MM.1S (cell line): ENCODE measurements around the gene KLHL42.

Source experiments
- DNase-seq: peaks from one replicate; pipeline ENCODE4 v3.0.0-alpha.2; 2015
- H2AFZ ChIP-seq: fragments of 300-600 bp; sonication (generic); 2 replicates; pipeline ENCODE4 v1.6.0; 2016; ENCODE audit warnings: antibody characterized with exemption, low read length
- H3F3A ChIP-seq: fragments of 300-600 bp; sonication (generic); 2 replicates; pipeline ENCODE4 v1.6.1; 2016; ENCODE audit warnings: mild to moderate bottlenecking, antibody characterized with exemption, low read length, moderate library complexity, mixed read lengths; ENCODE audit not compliant: insufficient read depth
- H3K27ac ChIP-seq: fragments of 300-600 bp; sonication (generic); 2 replicates; pipeline ENCODE4 v1.5.1; 2016; ENCODE audit warnings: mild to moderate bottlenecking, low read length
- H3K27me3 ChIP-seq: fragments of 300-600 bp; sonication (generic); replicated peaks from 2 replicates; pipeline ENCODE4 v1.6.0; 2016; ENCODE audit warnings: low read length; ENCODE audit not compliant: insufficient read depth
- H3K36me3 ChIP-seq: fragments of 300-600 bp; sonication (generic); replicated peaks from 2 replicates; pipeline ENCODE4 v1.6.1; 2016; ENCODE audit warnings: mild to moderate bottlenecking, low read length, mixed read lengths; ENCODE audit not compliant: insufficient read depth
- H3K4me1 ChIP-seq: fragments of 300-600 bp; sonication (generic); 2 replicates; pipeline ENCODE4 v1.6.1; 2016; ENCODE audit warnings: low read length, mixed read lengths
- H3K4me2 ChIP-seq: fragments of 300-600 bp; sonication (generic); 2 replicates; pipeline ENCODE4 v1.6.0; 2016; ENCODE audit warnings: low read depth, low read length
- H3K4me3 ChIP-seq: fragments of 300-600 bp; sonication (generic); 2 replicates; pipeline ENCODE4 v1.5.1; 2016; ENCODE audit warnings: low read length, mixed read lengths
- H3K79me2 ChIP-seq: fragments of 300-600 bp; sonication (generic); 2 replicates; pipeline ENCODE4 v1.6.1; 2016; ENCODE audit warnings: mixed run types, low read length, mixed read lengths
- H3K9ac ChIP-seq: fragments of 300-600 bp; sonication (generic); 2 replicates; pipeline ENCODE4 v1.6.1; 2016; ENCODE audit warnings: low read length, mixed read lengths
- H3K9me2 ChIP-seq: fragments of 300-600 bp; sonication (generic); replicated peaks from 2 replicates; pipeline ENCODE4 v1.6.1; 2016; ENCODE audit warnings: mild to moderate bottlenecking, low read length, mixed read lengths; ENCODE audit not compliant: insufficient read depth
- H3K9me3 ChIP-seq: fragments of 300-600 bp; sonication (generic); replicated peaks from 2 replicates; pipeline ENCODE4 v1.6.1; 2016; ENCODE audit warnings: mild to moderate bottlenecking, low read length, mixed read lengths; ENCODE audit not compliant: insufficient read depth
- H4K20me1 ChIP-seq: fragments of 300-600 bp; sonication (generic); 2 replicates; pipeline ENCODE4 v1.6.1; 2016; ENCODE audit warnings: mild to moderate bottlenecking, low read length, moderate library complexity, mixed read lengths; ENCODE audit not compliant: insufficient read depth
- CTCF ChIP-seq: fragments of 300-600 bp; sonication (generic); IDR thresholded peaks from 2 replicates; pipeline ENCODE4 v1.5.1; 2016; ENCODE audit warnings: antibody characterized with exemption, low read length, mixed read lengths
- EZH2 ChIP-seq: fragments of 300-600 bp; sonication (generic); optimal IDR thresholded peaks from 2 replicates; pipeline ENCODE3; 2017; ENCODE audit warnings: low read depth, mild to moderate bottlenecking, antibody characterized with exemption, low read length, mixed read lengths
- EZH2phosphoT487 ChIP-seq: fragments of 300-600 bp; sonication (generic); IDR thresholded peaks from 2 replicates; pipeline ENCODE4 v1.6.1; 2018; ENCODE audit warnings: antibody characterized with exemption, low read length

KLHL42 gene

GRCh38 chr12:27808841-27809240, 28.8 kb downstream of the KLHL42 start:
- Histone ChIP-seq H3K79me2 (no peaks in the 10 kb centered on the region), H3F3A (no peaks in the 10 kb centered on the region), H2AFZ (no peak overlapping the region), H3K9me3 (no peaks in the 10 kb centered on the region), H3K9ac (no peak overlapping the region), H3K36me3 (no peaks in the 10 kb centered on the region), H3K4me3 (no peak overlapping the region), H3K4me2 (no peak overlapping the region), H3K9me2 (no peaks in the 10 kb centered on the region), H4K20me1 (no peaks in the 10 kb centered on the region), H3K4me1 (no peaks in the 10 kb centered on the region), H3K27ac (no peak overlapping the region), H3K27me3 (no peaks in the 10 kb centered on the region)
- TF ChIP-seq CTCF (no peak), EZH2phosphoT487 (no peak), EZH2 (no peak)
- DNase-seq, result no peak

- no peak for TF ChIP-seq EZH2phosphoT487
- TF ChIP-seq CTCF, result no peak
- TF ChIP-seq EZH2, result no peak
- Histone ChIP-seq H3K9me3 (no peaks in the 10 kb centered on the region), H2AFZ (no peak overlapping the region), H3F3A (no peaks in the 10 kb centered on the region), H3K4me2 (no peak overlapping the region), H3K4me1 (no peaks in the 10 kb centered on the region), H3K79me2 (no peaks in the 10 kb centered on the region), H3K27ac (no peak overlapping the region), H3K9me2 (no peaks in the 10 kb centered on the region), H4K20me1 (no peaks in the 10 kb centered on the region), H3K4me3 (no peak overlapping the region), H3K9ac (no peak overlapping the region), H3K27me3 (no peaks in the 10 kb centered on the region), H3K36me3 (no peaks in the 10 kb centered on the region)
- DNase-seq, result no peak
These were observed 30.7 kb downstream of the KLHL42 start for GRCh38 chr12:27810756-27811155.

GRCh38 chr12:27812502-27812901, 32.5 kb downstream of the KLHL42 start:
- Histone ChIP-seq H3K79me2 (no peaks in the 10 kb centered on the region), H3K4me1 (no peaks in the 10 kb centered on the region), H4K20me1 (no peaks in the 10 kb centered on the region), H3K27ac (no peak overlapping the region), H2AFZ (no peak overlapping the region), H3K9me3 (no peaks in the 10 kb centered on the region), H3F3A (no peaks in the 10 kb centered on the region), H3K36me3 (no peaks in the 10 kb centered on the region), H3K4me2 (no peak overlapping the region), H3K27me3 (no peaks in the 10 kb centered on the region), H3K9me2 (no peaks in the 10 kb centered on the region), H3K4me3 (no peak overlapping the region), H3K9ac (no peak overlapping the region)
- no peak for DNase-seq
- TF ChIP-seq EZH2 (no peak), EZH2phosphoT487 (no peak), CTCF (no peak)

GRCh38 chr12:27814411-27814810, 34.4 kb downstream of the KLHL42 start:
- H3K4me1 ChIP-seq, result no peaks in the 10 kb centered on the region
- no peaks in the 10 kb centered on the region for H3K27me3 ChIP-seq
- no peaks in the 10 kb centered on the region for H3F3A ChIP-seq
- H3K9me2 ChIP-seq, result no peaks in the 10 kb centered on the region
- no peak for DNase-seq
- H3K27ac ChIP-seq, result no peak overlapping the region
- no peak overlapping the region for H3K9ac ChIP-seq
- TF ChIP-seq CTCF (no peak), EZH2 (no peak), EZH2phosphoT487 (no peak)
- no peak overlapping the region for H3K4me3 ChIP-seq
- no peaks in the 10 kb centered on the region for H3K36me3 ChIP-seq
- no peaks in the 10 kb centered on the region for H4K20me1 ChIP-seq
- H3K9me3 ChIP-seq, result no peaks in the 10 kb centered on the region
- no peaks in the 10 kb centered on the region for H3K79me2 ChIP-seq
- no peak overlapping the region for H3K4me2 ChIP-seq
- no peak overlapping the region for H2AFZ ChIP-seq
